Epithelial cell of esophagus (primary cell): ENCODE data around the gene SATL1.
"Not testable (repeated sequence)": the region's sequence is repeated elsewhere in the genome, so short reads cannot be mapped to it uniquely, and the experiment has no call there.

Experiments used
- DNase-seq: peaks from one replicate; pipeline ENCODE4 v3.0.0; 2010; ENCODE audit warnings: low read depth
- H3K4me3 ChIP-seq: 2 replicates; pipeline ENCODE4 v1.5.1; 2011; ENCODE audit warnings: mild to moderate bottlenecking, low read length, control low read depth
- CTCF ChIP-seq: IDR thresholded peaks from 2 replicates; pipeline ENCODE4 v1.5.1; 2011; ENCODE audit warnings: low read depth, mild to moderate bottlenecking, low read length, control low read depth, inconsistent platforms; ENCODE audit not compliant: insufficient read depth; ENCODE audit errors: missing control alignments

Gene SATL1, protein sequence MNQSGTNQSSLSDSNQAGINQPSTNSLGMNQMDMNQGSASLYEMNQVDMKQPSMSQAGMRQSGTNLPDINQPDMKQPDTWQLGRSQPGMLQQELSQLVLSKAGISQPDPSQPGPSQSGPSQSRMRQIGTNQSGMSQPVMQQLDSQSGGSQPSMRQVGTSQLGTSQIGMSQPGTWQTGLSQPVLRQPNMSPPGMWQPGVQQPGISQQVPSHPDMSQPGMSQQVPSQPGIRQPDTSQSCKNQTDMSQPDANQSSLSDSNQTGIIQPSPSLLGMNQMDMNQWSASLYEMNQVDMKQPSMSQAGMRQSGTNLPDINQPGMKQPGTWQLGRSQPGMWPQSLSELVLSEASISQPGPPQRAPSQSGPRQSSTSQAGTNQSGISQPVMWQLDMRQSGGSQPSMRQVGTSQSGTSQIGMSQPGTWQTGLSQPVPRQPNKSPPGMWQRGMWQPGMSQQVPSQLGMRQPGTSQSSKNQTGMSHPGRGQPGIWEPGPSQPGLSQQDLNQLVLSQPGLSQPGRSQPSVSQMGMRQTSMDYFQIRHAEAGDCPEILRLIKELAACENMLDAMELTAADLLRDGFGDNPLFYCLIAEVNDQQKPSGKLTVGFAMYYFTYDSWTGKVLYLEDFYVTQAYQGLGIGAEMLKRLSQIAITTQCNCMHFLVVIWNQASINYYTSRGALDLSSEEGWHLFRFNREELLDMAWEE

DNA sequence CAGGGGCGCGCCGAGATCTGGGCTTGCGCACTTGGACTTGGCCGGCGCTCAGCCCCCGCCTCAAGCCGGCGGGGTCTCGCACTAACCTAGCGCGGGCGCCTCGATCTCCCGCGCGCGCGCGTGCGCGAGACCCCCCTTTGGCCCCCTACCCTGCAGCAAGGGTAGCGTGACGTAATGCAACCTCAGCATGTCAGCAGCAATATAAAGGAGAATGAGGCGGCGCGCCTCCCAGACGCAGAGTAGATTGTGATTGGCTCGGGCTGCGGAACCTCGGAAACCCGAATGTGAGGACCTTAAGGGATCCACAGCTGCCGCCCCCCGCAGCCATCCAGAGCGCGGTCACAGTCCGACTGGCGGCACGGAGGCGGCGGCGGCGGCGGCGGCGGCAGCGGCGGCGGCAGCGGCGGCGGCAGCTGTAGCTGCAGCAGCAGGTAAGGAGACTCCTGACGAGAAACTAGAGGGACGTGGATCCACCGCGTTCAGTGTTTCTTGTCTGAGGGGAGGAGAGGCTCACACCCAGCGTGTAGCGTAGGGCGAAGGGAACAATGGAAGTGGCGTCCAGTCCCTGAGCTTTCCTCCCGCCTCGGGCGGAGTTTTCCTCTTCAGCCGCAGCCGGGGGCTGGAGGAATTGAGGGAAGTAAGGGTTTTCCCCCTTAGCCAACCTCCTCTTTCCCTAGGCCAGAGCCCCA is at the start of gene SATL1, which contains the start of gene ZNF711:
TSS of gene SATL1 (minus strand) at position 19 of the 689 bp plus-strand sequence. CDS start 134,811 bp downstream, outside the sequence.
TSS of gene ZNF711 (plus strand) at position 231 of the 689 bp plus-strand sequence. CDS start 3,582 bp downstream, outside the sequence.
- peak; percentile 15 for DNase-seq
- peak within 1 kb of the TSS; percentile 64 for H3K4me3 ChIP-seq
- no peak for TF ChIP-seq CTCF

DNA sequence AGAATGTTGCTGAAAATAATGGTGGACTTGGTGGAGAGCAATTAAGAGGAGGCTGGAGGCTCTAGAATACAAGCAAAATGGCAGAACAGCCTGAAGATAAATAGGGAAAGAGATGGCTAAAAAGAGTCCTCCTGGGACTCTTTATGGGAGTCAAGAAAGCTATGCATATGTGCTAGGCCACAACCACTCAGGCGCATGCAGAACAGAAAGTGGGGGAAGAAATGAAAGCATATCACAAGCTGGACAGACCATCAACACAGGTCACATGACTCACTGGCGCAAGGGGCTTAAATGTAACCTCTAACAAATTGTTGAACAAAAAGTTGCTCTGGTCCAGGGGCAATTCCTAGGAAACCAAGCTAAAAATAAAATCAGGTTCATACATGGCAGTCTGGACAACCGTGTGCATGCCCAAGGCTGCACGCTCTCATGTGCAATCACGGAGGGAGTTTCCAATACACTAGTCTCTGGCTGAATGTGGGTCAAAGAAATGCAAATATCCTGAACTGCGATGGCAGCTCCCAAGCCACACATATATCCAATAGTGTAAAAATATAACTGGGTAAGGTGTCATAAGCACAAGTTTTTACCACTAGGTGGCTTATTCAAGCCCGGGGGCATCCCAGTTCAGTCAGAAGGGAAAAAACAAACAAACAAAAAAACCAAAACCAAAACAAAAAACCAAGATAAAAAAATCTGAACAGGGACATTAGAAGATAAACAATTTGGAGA is 45.6 kb upstream of the SATL1 start:
- no peak for DNase-seq
- no peak overlapping the region for H3K4me3 ChIP-seq
- TF ChIP-seq CTCF: no peak

DNA sequence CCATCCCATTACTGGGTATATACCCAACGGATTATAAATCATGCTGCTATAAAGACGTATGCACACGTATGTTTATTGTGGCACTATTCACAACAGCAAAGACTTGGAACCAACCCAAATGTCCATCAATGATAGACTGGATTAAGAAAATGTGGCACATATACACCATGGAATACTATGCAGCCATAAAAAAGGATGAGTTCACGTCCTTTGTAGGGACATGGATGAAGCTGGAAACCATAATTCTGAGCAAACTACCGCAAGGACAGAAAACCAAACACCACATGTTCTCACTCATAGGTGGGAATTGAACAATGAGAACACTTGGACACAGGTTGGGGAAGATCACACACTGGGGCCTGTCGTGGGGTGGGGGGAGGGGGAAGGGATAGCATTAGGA is 41.7 kb upstream of the SATL1 start:
- H3K4me3 ChIP-seq, DNase-seq: not testable (repeated sequence)

GRCh38 chrX:85244450-85245211 is 1.1 kb upstream of the SATL1 start:
- DNase-seq: no peak
- H3K4me3 ChIP-seq: peak overlapping the region; percentile 64
- no peak for TF ChIP-seq CTCF

GRCh38 chrX:85243155-85243554 is 424 bp downstream of the SATL1 start:
- no peak for TF ChIP-seq CTCF
- no peak overlapping the region for H3K4me3 ChIP-seq
- no peak for DNase-seq

GRCh38 chrX:85223359-85223758 is 20.2 kb downstream of the SATL1 start:
- DNase-seq: no peak
- no peak overlapping the region for H3K4me3 ChIP-seq
- TF ChIP-seq CTCF: no peak
